Suppressor macrophage (primary cell): ENCODE measurements around the gene PBXIP1.

Experiments used
- DNase-seq, 4 experiments: peaks; one replicate each; pipeline ENCODE4 v3.0.0-alpha.2; 2020 to 2022
- total RNA-seq, 17 experiments: gene quantifications; one replicate each; lab custom pipeline; 2026; ENCODE audit warnings: mixed read lengths in 6 of 17, inconsistent platforms in 3 of 17; lab: John Stamatoyannopoulos, UW

Gene PBXIP1, protein sequence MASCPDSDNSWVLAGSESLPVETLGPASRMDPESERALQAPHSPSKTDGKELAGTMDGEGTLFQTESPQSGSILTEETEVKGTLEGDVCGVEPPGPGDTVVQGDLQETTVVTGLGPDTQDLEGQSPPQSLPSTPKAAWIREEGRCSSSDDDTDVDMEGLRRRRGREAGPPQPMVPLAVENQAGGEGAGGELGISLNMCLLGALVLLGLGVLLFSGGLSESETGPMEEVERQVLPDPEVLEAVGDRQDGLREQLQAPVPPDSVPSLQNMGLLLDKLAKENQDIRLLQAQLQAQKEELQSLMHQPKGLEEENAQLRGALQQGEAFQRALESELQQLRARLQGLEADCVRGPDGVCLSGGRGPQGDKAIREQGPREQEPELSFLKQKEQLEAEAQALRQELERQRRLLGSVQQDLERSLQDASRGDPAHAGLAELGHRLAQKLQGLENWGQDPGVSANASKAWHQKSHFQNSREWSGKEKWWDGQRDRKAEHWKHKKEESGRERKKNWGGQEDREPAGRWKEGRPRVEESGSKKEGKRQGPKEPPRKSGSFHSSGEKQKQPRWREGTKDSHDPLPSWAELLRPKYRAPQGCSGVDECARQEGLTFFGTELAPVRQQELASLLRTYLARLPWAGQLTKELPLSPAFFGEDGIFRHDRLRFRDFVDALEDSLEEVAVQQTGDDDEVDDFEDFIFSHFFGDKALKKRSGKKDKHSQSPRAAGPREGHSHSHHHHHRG
- total RNA-seq: 25.0 to 70.2 (median 45.9) reads per million in 17 experiments

DNA sequence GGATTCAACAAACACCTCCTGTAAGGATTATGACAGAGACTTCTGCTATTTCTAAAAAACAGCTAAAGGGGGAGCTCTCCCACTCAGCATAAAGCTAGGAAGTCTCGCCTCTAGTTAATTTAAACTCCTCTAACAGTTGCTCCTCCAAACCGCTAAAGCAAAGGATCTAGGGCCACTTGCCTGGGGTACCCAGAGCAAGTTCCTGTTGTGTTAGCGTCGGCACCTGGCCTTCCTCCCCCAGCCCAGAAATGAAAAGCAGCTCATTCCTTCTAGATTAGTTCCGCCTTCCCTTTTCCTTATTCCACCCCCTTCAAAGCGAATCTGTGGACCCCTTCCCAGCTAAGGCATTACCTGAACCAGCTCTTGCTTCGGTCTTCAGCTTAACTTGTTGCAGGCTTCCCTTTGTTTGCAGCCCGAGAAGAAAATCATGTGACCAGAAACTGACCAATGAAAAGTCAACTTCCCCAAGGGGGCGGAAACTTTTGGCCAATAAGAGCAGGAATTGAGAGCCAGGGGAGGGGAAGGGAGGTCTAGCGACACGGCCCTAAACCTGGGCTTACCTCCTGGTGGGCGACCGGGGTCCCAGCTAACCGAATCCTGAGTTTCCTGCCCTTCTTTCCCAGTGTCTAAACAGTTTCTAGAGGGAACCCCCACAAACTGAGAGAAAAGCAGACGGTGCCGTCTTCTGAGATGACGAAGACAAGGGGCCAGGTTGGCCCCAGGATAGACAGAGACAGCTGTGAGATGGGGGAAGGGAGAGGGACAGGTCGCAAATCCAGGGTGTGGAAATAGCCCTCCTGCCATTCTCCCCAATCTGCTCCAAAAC lies at the start of gene PBXIP1:
TSS of gene PBXIP1 (minus strand) at position 382 of the 826 bp plus-strand sequence. CDS start 2,378 bp downstream, outside the sequence.
- peak; percentile 84 to 91 (median 88) for DNase-seq

DNA sequence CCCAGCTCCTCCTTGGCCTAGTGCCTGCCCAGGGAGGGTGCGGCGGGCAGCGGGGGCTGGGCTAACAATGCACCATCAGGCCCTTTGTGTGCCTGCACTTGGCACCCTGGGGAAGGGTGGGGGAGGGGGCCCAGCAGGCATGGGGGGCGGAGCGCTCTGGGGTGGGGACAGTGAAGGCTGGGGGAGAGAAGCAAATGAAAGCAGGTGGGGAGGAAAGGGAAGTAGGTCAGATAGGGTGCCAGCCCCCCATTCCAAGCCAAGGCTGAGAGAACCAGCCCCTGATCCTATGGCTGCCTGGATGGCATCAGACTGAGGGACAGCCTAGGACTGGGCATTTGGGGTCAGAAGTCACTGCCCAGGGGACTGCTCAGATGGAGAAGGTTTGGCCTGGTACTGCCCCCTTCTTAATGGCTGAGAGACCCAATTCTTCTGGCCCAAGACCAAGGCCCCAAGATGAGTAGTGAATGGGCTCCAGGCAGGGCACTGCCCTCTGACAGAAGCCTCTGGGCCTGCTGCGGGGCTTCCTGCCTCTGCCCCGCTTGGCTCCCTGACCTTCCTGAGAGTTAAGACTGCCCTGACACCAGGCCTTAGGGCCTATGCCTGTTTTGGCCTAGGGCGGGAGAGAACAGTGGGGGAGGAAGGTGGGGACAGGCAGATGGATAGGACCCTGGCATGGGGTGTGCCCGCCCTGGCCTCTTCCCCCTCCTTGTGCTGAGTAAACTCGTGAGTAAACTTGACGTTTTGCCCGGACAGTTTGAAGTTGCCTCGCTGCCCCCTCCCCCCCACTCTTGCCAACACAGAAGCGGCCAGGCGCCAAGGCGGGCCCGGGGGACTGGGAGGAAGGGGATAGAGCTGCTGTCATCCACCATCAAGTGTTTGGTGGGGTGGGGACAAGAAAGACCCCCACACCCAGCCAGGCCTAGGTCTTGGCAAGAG lies 49.4 kb upstream of the PBXIP1 start:
- peak in 3 of 4 experiments; percentile 49 to 62 (median 60) for DNase-seq

DNA sequence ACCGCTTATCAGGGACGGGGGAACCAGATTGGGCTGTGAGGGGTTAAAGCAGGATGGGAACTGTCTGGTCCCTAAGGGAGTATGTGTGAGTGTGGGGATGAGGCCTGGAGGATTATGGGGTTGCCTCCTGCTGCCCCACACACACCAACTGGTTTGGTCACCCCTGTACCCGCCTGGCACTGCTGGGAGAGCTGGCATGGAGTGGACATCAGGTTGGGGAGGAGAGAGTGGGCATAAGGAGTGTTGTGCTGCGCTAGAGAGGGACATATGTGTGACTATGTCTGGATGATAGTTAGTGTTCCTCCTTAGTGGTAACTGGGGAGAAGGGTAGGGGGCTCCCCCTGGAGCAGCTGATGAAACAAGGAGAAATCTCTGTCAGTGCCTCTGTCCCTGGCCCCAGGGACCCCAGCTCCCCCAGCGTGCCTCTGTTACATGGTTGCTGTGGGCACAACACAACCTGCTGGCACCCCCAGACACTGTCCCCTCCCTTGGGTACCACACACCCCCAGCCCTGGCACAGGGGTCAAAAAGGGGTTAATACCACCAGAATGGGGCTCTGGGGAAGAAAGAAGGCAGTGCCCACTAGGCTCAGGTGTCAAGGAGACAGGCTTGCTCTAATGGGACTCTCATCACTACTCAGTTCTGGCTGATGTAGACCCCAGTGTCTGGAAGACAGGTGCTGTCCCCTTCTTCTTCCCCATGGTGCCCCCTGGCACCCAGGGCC lies 48.6 kb upstream of the PBXIP1 start:
- no peak for DNase-seq

DNA sequence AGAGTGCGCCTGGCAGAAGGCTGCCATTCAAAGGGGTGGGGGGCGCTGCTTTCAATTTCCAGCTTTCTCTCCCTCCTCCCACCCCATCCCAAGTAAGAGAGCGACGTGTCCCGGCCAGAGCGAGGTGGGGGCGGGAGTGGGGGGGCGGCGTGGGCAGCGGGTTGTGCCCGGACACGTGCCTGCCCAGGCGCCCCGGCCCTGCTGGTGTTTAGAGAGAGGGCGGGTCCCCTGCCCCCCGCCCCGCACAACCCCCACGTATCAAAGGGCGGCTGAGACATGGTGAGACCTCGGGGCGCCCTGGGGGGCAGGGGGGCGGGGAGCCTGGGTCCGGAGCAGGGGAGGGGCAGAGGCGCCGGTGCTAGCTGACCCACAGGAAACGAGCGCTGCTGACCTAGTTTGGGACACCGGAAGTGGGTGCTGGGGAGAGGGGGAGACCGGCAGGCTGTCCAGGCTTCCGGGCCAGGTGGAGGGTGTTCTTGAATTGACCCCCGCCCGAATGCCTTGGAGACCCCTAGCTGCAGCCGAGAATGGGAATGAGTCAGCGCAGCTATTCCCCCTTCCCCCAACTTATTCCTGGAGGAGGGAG lies 48.0 kb upstream of the PBXIP1 start:
- peak in 2 of 4 experiments; percentile 54 to 56 for DNase-seq

DNA sequence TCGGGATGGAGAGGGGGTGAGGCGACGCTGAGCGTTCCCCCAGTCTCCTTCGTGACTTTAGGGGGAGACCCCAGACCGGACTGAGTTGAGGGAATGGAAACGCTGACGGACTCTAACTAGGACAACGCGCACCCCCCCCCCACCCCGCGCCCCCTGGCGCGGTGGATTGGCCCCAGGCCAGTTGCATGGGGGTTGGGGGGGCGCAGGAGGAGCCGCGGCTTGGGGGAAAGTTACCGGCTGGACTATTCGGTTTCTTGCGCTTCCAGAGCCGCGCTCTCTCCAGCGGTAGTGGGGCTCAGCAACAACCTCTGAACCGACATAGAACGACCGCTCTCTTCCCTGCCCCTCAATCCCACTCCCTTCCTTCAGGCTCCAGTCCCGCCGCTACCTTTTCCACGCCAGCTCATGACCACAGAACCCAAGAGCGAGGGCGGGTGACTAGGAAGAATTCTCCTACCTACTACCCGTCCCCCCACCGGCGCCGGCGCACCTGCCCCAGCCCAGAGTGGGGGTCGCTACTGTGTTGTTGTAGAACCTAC lies 47.4 kb upstream of the PBXIP1 start:
- peak in 1 of 4 experiments; percentile 36 for DNase-seq

DNA sequence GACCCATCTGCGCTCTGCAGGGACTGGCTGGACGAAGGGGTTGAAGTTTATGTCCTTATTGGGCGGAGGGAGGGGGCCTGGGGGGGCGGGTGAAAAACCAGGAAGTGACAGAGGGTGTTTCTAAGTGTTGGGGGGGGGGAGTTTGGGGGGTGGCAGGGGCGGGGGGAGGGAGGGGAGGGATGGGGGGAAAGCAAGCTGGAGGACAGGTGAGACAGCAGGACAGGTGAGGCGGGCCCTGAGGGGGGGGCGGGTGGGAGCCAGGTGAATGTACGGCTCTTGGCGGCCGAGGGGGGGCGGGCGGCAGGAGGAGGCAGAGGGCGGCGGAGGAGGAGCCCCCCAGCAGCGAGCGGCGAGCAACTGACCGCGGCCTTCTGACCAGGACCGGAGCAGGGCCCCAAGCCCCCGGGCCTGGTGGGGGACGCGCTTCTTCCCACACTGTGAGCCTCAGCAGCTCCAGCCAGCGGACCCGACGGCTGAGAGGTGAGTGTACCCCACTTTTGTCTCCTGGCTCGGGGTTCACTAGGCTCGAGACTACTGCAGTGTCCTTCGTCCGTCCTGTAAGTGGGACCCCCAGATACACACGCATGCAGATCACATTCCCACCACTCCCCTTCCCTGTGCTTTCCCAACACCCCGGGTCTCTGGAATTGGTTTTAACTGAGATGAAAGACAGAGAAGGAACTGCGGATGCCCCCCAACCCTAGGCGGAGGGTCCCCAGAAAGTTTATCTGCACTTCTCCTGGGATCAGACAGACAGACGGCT lies 46.7 kb upstream of the PBXIP1 start, which contains the start of gene ZBTB7B:
TSS of gene ZBTB7B (plus strand) at position 339 of the 763 bp plus-strand sequence. CDS start 11,859 bp downstream, outside the sequence.
- DNase-seq: peak in 2 of 4 experiments; percentile 44 to 62

DNA sequence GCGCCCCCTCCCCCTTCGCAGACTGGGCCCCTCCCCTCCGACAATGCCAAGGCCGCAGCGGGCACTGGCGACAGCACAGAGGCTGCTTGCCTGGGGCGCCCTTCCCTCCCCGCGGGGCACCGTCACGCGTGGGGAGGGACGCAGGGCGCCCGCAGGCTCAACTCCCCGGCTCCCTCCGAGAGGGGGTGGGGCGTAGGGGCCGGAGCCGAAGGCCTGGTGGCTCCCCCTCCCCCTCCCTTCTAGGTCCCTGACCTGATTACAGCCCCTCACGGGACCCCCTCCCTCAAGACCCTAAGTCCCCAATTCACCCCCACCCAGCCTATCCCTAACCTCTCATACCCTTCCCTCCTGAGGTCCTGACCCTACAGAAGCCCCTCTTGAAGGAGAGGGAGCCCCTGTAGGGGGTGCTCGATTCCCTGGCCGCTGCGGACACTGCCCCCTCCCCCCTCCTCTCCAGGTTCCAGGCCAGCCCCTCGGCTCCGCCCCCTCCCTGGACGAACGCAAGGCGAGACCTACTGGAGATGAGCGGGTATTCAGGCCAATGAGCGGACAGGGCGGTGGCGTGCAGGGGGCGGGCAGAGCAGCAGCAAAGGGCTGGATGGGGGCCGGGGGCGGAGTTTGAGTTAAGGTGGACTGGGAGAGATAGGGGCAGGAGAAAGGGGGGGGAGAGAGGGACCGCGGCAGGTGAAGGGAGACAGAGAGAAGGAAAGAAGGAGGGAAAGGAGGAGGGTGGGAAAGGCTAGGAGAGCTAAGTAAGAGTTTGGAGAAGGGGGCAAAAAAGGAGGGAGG lies 46.0 kb upstream of the PBXIP1 start:
- DNase-seq: peak; percentile 98 to 100 (median 100)

DNA sequence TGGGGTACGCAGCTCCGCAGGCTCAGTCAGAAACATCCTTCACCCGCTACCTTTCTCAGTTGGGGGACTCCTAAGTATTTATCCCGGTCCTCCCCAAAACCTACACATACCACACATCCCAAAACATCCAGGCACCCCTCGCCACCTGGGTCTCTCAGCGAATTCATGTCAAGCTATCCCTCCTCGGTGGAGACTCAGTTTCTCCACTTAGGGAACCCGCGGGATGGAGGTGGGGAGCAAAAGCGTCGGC lies 45.5 kb upstream of the PBXIP1 start:
- no peak for DNase-seq

DNA sequence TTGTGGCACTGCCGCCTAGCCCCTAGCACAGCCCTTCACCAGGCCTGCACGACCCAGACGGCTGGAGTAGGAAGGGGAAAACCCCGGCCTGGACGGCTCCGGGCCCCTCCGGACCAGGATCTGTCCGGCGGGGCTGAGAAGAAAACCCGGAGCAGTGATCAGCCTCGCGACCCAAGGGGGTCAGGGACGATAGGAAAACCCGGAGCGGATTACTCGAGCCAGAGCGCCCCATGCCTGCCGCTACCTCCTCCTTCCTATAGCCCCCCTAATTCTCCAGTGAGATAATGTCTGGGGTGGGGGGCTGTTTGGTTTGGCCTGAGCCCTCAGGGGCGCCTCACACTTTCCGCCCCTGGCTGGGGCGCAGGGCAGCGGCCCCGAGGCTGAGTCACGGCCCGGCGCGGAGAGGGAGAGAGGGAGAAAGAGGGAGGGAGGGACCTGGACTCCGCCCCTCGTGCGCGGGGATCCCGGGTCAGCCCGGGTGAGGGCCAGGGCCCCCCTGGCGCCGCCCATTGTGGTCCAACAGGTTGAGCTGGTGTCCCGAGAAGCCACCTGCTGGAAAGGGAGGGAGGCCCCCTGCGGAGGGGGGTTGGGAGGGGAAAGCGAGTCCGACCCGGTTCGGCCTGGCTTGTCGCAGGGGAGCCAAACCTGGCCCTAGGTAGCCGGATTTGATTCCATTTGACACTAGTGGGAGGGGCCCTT lies 45.0 kb upstream of the PBXIP1 start:
- peak; percentile 68 to 88 (median 78) for DNase-seq

DNA sequence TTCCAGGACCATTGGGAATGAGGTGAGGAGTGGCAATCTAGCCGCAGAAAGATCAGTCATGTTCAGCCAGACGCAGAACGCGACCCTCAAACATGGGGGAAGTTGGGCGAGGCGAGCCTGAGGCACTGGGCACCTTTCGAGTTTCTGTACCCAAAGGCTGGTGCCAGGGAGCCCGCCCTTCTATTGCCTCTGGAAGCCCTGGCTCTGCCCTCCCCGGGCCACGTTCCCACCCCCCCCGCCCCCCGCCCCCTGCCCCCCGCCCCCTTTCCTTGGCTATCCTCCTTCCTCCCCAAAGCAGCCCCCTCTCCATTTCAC lies 44.5 kb upstream of the PBXIP1 start:
- no peak for DNase-seq

DNA sequence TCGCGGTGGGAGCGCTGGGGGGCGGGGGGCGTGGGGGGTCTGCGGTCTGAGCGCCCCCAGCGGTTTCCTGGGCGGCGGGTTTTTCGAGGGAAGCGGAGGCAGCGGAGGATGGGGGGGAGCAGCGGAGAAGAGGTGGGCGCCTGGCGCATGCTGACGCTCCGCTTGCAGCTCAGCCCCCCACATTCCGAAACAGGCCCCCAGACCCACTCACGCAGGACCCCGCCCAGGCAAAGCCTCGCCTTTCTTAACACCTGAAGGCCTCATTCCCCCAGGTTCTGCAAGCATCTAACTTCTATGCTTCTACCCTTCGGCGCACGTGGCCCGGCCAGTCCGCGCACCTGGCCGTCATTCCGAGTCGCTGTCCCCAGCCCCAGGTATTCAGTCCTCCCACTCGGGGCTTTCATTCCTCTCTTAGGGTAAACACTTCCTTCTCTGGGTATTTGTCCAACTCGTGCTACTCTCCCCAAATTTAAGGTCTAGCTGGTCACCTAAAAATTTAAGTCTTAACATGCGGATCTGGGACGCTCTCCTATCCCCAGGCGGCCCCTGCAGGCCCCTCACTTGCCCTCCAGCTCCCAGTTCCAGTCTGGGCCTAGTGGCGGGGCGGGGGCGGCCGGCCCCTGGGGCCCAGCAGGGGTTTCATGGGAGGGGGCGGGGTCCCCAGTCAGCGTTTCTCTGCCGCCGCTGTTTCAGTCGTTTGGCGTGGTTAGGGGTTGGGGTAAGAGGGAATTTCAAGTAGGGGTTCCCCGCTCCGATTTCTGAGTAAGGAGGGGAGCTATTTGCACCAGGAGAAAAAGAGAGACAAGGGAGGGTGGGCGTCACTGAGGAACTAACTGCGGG lies 43.9 kb upstream of the PBXIP1 start:
- DNase-seq: no peak

DNA sequence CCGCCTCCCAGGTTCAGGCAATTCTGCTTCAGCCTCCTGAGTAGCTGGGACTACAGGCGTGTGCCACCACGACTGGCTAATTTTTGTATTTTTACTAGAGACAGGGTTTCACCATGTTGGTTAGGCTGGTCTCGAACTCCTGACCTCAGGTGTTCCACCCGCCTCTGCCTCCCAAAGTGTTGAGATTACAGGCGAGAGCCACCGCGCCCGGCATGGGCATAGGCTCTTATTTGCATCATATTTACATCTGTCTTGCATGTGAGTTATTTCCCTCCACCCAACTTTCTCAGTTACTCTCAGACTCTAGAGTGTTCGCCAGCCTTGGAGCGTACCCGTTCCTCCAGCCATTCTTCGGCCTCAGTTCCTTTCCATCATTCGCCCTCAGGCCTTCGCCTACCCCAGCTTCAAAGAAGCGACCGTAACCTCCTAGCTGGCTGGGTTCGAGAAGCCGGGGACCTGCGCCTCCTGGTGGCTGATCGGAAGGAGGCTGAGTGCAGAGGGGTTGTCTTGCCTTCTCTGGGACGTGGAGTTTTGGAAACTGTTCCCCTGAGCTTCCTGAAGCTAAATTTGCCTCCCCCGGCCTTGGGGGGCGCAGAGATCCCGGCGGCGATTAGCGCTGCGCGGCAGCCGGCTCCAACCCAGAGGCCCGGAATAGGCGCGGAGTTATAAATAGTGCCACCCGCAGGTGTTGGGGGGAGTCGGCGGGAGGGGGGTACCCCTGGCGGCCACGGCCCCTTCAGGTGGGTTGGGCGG lies 43.1 kb upstream of the PBXIP1 start:
- DNase-seq: peak in 3 of 4 experiments; percentile 64 to 80 (median 76)

DNA sequence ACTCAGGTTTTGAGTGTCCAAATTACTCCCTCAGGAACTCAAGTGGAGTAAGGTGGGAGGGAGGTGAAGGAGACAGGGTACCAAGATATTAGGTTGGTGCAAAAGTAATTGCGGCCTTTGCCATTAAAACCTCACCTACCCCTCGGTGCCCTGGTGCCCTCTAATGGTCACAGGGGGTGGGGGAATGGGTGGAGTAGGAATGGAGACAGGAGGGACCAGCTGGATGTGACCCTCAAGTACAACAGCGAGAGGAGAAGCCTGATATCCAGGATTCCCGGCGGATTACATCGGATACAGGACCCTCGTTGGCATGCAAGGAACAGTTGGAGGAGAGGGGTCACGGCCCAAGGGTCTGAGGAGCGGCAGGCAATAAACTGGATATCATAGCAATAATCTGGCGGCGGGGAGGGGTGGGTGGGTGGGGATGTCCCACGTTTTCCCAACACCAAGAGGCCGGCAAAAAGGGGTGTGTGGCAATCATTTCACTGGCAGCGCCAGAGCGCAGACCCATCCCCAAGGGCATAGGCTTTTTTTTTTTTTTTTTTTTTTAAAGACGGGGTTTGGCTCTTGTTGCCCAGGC lies 42.4 kb upstream of the PBXIP1 start:
- DNase-seq: no peak

DNA sequence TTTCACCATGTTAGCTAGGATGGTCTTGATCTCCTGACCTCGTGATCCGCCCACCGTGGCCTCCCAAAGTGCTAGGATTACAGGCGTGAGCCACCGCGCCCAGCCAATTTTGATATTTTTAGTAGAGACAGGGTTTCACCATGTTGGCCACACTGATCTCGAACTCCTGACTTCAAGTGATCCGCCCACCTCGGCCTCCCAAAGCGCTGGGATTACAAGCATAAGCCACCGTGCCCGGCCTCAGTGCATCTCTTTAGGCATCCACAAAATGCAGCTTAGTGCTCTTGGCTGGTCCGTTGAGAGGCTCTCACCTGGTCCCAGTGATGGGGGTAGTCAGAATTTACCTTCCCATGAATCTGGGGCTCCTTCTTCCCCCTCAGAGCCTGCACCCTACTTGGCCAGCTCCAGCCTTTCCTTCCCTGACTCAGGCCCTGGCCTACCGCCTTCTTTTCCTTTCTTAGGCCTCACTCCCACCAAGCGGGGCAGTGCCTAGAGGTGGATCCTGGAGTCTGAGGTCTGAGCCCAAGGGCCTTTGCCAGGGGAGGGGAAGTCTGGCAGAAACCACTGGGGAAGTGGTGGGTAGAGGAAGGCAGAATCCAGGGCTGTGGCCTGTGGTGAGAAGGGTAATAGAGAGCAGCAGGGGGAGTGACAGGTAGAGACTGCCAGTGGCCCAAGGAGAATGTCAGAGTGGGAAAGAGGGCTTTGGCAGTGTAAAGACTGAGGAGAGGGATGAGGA lies 41.2 kb upstream of the PBXIP1 start:
- DNase-seq: peak; percentile 56 to 82 (median 78)

DNA sequence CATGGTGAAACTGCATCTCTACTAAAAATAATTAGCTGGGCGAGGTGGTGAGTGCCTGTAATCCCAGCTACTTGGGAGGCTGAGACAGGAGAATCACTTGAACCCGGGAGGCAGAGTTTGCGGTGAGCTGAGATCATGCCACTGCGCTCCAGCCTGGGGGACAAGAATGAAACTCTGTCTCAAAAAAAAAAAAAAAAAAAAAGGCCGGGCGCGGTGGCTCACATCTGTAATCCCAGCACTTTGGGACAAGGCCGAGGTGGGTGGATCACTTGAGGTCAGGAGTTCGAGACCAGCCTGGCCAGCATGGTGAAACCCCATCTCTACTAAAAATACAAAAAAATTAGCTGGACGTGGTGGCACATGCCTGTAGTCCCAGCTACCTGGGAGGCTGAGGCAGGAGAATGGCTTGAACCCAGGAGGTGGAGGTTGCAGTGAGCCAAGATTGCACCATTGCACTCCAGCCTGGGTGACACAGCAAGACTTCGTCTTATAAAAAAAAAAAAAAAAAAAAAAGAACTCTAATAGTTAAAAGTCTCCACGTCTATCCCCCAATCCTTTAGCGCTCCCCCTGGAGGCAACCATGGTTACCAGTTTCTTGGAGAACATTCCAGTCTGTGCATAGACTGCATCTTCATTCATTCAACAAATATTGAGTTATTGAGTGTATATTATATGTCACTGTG lies 39.5 kb upstream of the PBXIP1 start:
- peak; percentile 62 to 73 (median 66) for DNase-seq
